ENCODE results near the gene LSM3. TPM values are rescaled to one million over a fixed set of nuclear protein-coding genes. Genes with fewer than 3 reads are reported as not detected.

The LSM3 gene
- total and polyA plus RNA-seq, 9 donors = 7.9 to 18.6 (median 10.8) TPM

GRCh38 chr3:14169871-14170270 is 8.7 kb upstream of the LSM3 start:
- TF ChIP-seq EP300 (IDR thresholded peaks at IDR 0.05) (no peak), CTCF (IDR thresholded peaks at IDR 0.05) (no peak), POLR2A (IDR thresholded peaks at IDR 0.05) (no peak)
- Histone ChIP-seq H3K4me1 (ENCODE audit: insufficient read depth) (no peaks in the 10 kb centered on the region), H3K27ac (no peak overlapping the region), H3K9me3 (no peaks in the 10 kb centered on the region), H3K27me3 (no peaks in the 10 kb centered on the region), H3K36me3 (no peaks in the 10 kb centered on the region), H3K4me3 (no peak overlapping the region)
- intact Hi-C loops (cut with DNase I) = loop anchor here in 2 of 4 donors (5.0 to 10.0 kb wide), 3 partner anchors 45 to 775 kb away; partner anchors contain the start of genes CHCHD4 (in 1 of the 2), NR2C2 (in 1 of the 2) and TMEM43 (in 1 of the 2)
- DNase-seq = no peak

GRCh38 chr3:14170531-14171159 is 8.0 kb upstream of the LSM3 start:
- H3K4me3 ChIP-seq = no peak overlapping the region
- H3K27ac ChIP-seq = no peak overlapping the region
- WGBS, 3 donors = 59 to 68% (median 65%) methylated on average over 2 of the region's 2 CpGs
- no peaks in the 10 kb centered on the region for H3K36me3 ChIP-seq
- no peak for DNase-seq
- TF ChIP-seq CTCF (IDR thresholded peaks at IDR 0.05) (no peak), POLR2A (IDR thresholded peaks at IDR 0.05) (no peak), EP300 (IDR thresholded peaks at IDR 0.05) (no peak)
- intact Hi-C loops (cut with DNase I) = loop anchor here in 2 of 4 donors (5.0 to 10.0 kb wide), 3 partner anchors 46 to 774 kb away; partner anchors contain the start of genes CHCHD4 (in 1 of the 2), NR2C2 (in 1 of the 2) and TMEM43 (in 1 of the 2)
- no peaks in the 10 kb centered on the region for H3K9me3 ChIP-seq
- H3K4me1 ChIP-seq (ENCODE audit: insufficient read depth) = peaks cover under 1% of the 10 kb centered on the region
- H3K27me3 ChIP-seq = no peaks in the 10 kb centered on the region

GRCh38 chr3:14172496-14172895 is 6.1 kb upstream of the LSM3 start:
- Histone ChIP-seq H3K4me3 (no peak overlapping the region), H3K27me3 (no peaks in the 10 kb centered on the region), H3K4me1 (ENCODE audit: insufficient read depth) (peaks cover 7% of the 10 kb centered on the region), H3K9me3 (no peaks in the 10 kb centered on the region), H3K36me3 (no peaks in the 10 kb centered on the region), H3K27ac (no peak overlapping the region)
- intact Hi-C loops (cut with DNase I) = loop anchor here in 2 of 4 donors (5.0 to 10.0 kb wide), 3 partner anchors 48 to 772 kb away; partner anchors contain the start of genes CHCHD4 (in 1 of the 2), NR2C2 (in 1 of the 2) and TMEM43 (in 1 of the 2)
- no peak for DNase-seq
- WGBS, 3 donors = 88 to 89% (median 89%) methylated on average over 5 of the region's 5 CpGs
- TF ChIP-seq CTCF (IDR thresholded peaks at IDR 0.05) = no peak
- TF ChIP-seq POLR2A (IDR thresholded peaks at IDR 0.05) = no peak
- no peak for TF ChIP-seq EP300 (IDR thresholded peaks at IDR 0.05)

GRCh38 chr3:14174483-14174882 is 4.1 kb upstream of the LSM3 start:
- no peaks in the 10 kb centered on the region for H3K27me3 ChIP-seq
- intact Hi-C loops (cut with DNase I) = loop anchor here in 2 of 4 donors (5.0 to 10.0 kb wide), 3 partner anchors 50 to 770 kb away; partner anchors contain the start of genes CHCHD4 (in 1 of the 2), NR2C2 (in 1 of the 2) and TMEM43 (in 1 of the 2)
- no peak for DNase-seq
- H3K36me3 ChIP-seq = no peaks in the 10 kb centered on the region
- H3K9me3 ChIP-seq = no peaks in the 10 kb centered on the region
- WGBS, 3 donors = 49 to 70% (median 60%) methylated on average over 2 of the region's 2 CpGs
- TF ChIP-seq EP300 (IDR thresholded peaks at IDR 0.05) (no peak), CTCF (IDR thresholded peaks at IDR 0.05) (no peak)
- no peak overlapping the region for H3K27ac ChIP-seq
- H3K4me3 ChIP-seq = no peak overlapping the region
- H3K4me1 ChIP-seq (ENCODE audit: insufficient read depth) = peaks cover 9% of the 10 kb centered on the region

All from ovary (tissue), 9 donors.